ENCODE results near the gene SNX24.
A peak's percentile ranks its signal among the peaks of the same experiment; 100 is the strongest.

The SNX24 gene

GRCh38 chr5:123039673-123040072, 194.3 kb downstream of the SNX24 start:
- Histone ChIP-seq H3K36me3 (ENCODE audit: control insufficient read depth in 2 of 2, insufficient read depth in 1 of 2, low read length in 2 of 2) (no peaks in the 10 kb centered on the region), H3K4me1 (ENCODE audit: control insufficient read depth, insufficient read depth, low read length) (peaks cover 3% of the 10 kb centered on the region; the same call in 1 of the 2 replicates), H3K9me3 (ENCODE audit: control insufficient read depth, insufficient read depth, low read depth, low read length) (no peaks in the 10 kb centered on the region), H3K4me3 (ENCODE audit: low read depth, low read length) (no peak overlapping the region), H3K27ac (ENCODE audit: extremely low read depth, low read depth, low read length) (no peak overlapping the region)
- TF ChIP-seq ZNF146 (tag by site-specific recombination; IDR thresholded peaks at IDR 0.05) (no peak), ZBTB17 (tag by site-specific recombination; IDR thresholded peaks at IDR 0.05) (no peak), ZNF776 (tag by site-specific recombination; IDR thresholded peaks at IDR 0.05; ENCODE audit: borderline replicate concordance) (no peak), ZNF112 (tag by site-specific recombination; IDR thresholded peaks at IDR 0.05) (no peak)
- ChIA-PET POLR2A (no interaction called here), CTCF (interaction anchor here (0.9 kb wide), 1 partner anchor 305 kb away, joined by 3 read pairs; no protein-coding TSS in a partner anchor)

GRCh38 chr5:123044926-123045617, 199.7 kb downstream of the SNX24 start:
- no peak overlapping the region for H3K4me3 ChIP-seq (ENCODE audit: low read depth, low read length)
- POLR2A ChIA-PET, result no interaction called here
- H3K4me1 ChIP-seq (ENCODE audit: control insufficient read depth, insufficient read depth, low read length), result no peaks in the 10 kb centered on the region
- no peak overlapping the region for H3K27ac ChIP-seq (ENCODE audit: extremely low read depth, low read depth, low read length)
- TF ChIP-seq KLF9 (tag by site-specific recombination; IDR thresholded peaks at IDR 0.05; ENCODE audit: low read depth) (no peak), ZNF843 (tag by site-specific recombination; IDR thresholded peaks at IDR 0.05) (0 out of 2 replicates have a peak, but pooled peaks have one; percentile 43), ZNF274 (IDR thresholded peaks at IDR 0.05; ENCODE audit: low read length) (no peak), ZNF274 (tag by site-specific recombination; IDR thresholded peaks at IDR 0.05; ENCODE audit: borderline replicate concordance) (no peak), ZBTB21 (tag by site-specific recombination; IDR thresholded peaks at IDR 0.05) (no peak), ZNF518A (tag by site-specific recombination; conservative IDR thresholded peaks at IDR 0.05; ENCODE audit: low read depth) (no peak), ZSCAN23 (tag by site-specific recombination; IDR thresholded peaks at IDR 0.05) (no peak), ZNF10 (tag by site-specific recombination; IDR thresholded peaks at IDR 0.05) (peak; percentile 89), ZNF626 (tag by site-specific recombination; IDR thresholded peaks at IDR 0.05) (no peak), FEZF1 (tag by site-specific recombination; IDR thresholded peaks at IDR 0.05) (0 out of 2 replicates have a peak, but pooled peaks have one; percentile 21)
- no peaks in the 10 kb centered on the region for H3K9me3 ChIP-seq (ENCODE audit: control insufficient read depth, insufficient read depth, low read depth, low read length)
- H3K36me3 ChIP-seq (ENCODE audit: control insufficient read depth in 2 of 2, insufficient read depth in 1 of 2, low read length in 2 of 2), result no peaks in the 10 kb centered on the region
- CTCF ChIA-PET, result no interaction called here

- Histone ChIP-seq H3K9me3 (ENCODE audit: control insufficient read depth, insufficient read depth, low read depth, low read length) (no peaks in the 10 kb centered on the region), H3K27ac (ENCODE audit: extremely low read depth, low read depth, low read length) (no peak overlapping the region), H3K36me3 (ENCODE audit: control insufficient read depth in 2 of 2, insufficient read depth in 1 of 2, low read length in 2 of 2) (no peaks in the 10 kb centered on the region), H3K4me3 (ENCODE audit: low read depth, low read length) (no peak overlapping the region), H3K4me1 (ENCODE audit: control insufficient read depth, insufficient read depth, low read length) (no peaks in the 10 kb centered on the region)
- ChIA-PET CTCF (no interaction called here), POLR2A (no interaction called here)
- no peak for TF ChIP-seq ZNF623 (tag by site-specific recombination; IDR thresholded peaks at IDR 0.05)
- TF ChIP-seq BCL11A (tag by site-specific recombination; IDR thresholded peaks at IDR 0.05; ENCODE audit: low read depth), result no peak
- no peak for TF ChIP-seq SP2 (tag by site-specific recombination; IDR thresholded peaks at IDR 0.05)
- no peak for TF ChIP-seq ZNF121 (tag by site-specific recombination; IDR thresholded peaks at IDR 0.05)
- no peak for TF ChIP-seq ZNF529 (tag by site-specific recombination; IDR thresholded peaks at IDR 0.05; ENCODE audit: insufficient replicate concordance)
- TF ChIP-seq, protein P1, sequence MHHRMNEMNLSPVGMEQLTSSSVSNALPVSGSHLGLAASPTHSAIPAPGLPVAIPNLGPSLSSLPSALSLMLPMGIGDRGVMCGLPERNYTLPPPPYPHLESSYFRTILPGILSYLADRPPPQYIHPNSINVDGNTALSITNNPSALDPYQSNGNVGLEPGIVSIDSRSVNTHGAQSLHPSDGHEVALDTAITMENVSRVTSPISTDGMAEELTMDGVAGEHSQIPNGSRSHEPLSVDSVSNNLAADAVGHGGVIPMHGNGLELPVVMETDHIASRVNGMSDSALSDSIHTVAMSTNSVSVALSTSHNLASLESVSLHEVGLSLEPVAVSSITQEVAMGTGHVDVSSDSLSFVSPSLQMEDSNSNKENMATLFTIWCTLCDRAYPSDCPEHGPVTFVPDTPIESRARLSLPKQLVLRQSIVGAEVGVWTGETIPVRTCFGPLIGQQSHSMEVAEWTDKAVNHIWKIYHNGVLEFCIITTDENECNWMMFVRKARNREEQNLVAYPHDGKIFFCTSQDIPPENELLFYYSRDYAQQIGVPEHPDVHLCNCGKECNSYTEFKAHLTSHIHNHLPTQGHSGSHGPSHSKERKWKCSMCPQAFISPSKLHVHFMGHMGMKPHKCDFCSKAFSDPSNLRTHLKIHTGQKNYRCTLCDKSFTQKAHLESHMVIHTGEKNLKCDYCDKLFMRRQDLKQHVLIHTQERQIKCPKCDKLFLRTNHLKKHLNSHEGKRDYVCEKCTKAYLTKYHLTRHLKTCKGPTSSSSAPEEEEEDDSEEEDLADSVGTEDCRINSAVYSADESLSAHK (tag by site-specific recombination; IDR thresholded peaks at IDR 0.05), result no peak
- TF ChIP-seq HOXC10 (CRISPR knock-in tag; IDR thresholded peaks at IDR 0.05), result no peak
- TF ChIP-seq ZBTB44 (tag by site-specific recombination; IDR thresholded peaks at IDR 0.05), result no peak
- TF ChIP-seq WT1 (tag by site-specific recombination; IDR thresholded peaks at IDR 0.05), result no peak
- no peak for TF ChIP-seq ZSCAN23 (tag by site-specific recombination; IDR thresholded peaks at IDR 0.05)
- TF ChIP-seq ZNF169 (tag by site-specific recombination; IDR thresholded peaks at IDR 0.05), result no peak
These were observed 200.8 kb downstream of the SNX24 start for GRCh38 chr5:123046222-123046621.

Measured in HEK293 (cell line).